HG03565 (cell line): Measurements from ENCODE around the gene KRTCAP2.
"Not testable (repeated sequence)": the region's sequence is repeated elsewhere in the genome, so short reads cannot be mapped to it uniquely, and the experiment has no call there.

Source experiments
- ATAC-seq: cut with Tn5 transposase; IDR thresholded peaks from one replicate; pipeline ENCODE4 v1.9.1; 2021; ENCODE audit warnings: mild to moderate bottlenecking, moderate library complexity; ENCODE audit not compliant: unreplicated experiment

Gene KRTCAP2

GRCh38 chr1:155172732-155173477 lies at the start of gene KRTCAP2:
Gene KRTCAP2 (minus strand): TSS chr1:155173304. CDS start chr1:155173224, 80 bp downstream.
- ATAC-seq = peak; percentile 52

DNA sequence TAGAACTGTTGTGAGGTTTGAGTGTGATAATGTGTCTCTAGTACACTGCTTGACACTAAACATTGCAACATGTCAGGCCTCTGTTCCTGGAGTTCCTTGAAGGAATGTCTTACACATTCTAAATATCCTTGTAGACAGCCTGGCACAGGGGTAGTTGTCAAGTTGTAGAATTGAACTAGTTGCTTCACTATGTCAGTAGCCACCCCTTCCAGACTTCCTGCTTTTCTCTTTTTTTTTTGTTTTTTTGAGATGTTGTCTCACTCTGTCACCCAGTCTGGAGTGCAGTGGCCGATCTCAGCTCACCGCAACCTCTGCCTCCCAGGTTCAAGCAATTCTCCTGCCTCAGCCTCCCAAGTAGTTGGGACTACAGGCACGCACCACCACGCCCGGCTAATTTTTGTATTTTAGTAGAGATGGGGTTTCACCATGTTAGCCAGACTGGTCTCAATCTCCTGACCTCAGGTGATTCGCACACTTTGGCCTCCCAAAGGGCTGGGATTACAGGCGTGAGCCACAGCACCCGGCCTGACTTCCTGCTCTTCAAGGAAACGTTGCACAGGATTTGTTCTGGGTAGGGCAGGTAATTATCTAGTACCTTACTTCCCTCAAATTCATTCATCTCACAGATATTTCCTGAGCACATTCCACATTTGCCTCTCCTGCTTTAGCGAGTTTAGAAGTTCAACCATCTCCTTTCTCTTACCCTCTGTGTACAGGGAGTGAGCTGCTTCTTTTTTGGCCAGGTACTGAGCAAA lies 47.3 kb upstream of the KRTCAP2 start:
- not testable (repeated sequence) for ATAC-seq

DNA sequence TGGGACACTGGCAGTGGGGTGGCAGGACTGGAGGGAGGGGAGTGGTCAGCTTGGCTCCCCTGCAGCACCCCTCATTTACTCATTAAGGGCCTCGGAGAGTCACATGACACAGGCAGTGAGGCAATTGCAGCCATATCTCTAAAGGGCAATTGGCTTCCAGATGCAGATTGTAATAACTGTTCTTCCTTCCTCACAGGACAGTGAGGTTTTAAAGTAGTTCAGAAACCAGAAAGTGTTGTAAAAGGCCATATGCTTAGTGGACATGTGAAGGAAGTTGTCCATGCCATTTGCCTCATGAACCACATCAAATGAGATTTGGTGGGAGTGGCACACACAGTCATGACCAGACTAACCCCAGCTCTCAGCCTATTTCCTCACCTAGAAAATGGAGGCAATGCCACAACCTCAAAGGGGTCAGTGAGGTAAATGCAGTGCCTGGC lies 46.5 kb upstream of the KRTCAP2 start:
- no peak for ATAC-seq

DNA sequence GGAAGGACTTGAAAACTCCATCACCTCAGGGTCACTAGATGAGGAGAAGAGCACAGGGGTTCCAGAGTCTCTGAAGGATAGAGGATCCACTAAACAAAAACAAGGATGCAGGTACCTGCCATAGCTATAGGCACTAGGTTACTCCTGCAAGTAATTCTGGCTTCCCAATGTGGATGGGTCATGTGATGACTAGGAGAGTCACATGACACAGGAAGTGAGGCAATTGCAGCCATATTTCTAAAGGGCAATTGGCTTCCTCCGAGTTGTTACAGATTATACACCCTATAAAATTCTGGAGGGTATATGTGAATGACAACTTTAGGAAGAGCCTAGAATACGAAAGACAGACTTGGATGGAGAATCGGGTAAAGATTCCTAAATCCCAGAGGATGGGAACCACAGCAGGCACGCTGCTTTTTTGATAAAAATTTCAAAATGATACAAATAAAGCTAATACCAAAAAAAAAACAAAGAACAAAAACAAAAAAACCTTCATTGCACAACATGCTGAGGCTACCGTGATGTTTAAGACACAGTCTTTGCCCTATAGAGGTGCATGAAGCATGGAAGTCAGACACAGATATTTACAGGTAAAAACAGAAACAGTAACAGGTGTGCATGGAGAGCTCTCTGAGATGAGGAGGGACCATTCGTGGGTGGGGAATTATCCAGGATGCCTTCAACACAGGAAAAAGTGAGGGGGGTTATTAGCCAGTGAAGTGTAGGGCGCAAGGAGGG lies 45.9 kb upstream of the KRTCAP2 start:
- ATAC-seq = no peak

GRCh38 chr1:155214702-155215101 lies 41.6 kb upstream of the KRTCAP2 start:
- not testable (repeated sequence) for ATAC-seq

DNA sequence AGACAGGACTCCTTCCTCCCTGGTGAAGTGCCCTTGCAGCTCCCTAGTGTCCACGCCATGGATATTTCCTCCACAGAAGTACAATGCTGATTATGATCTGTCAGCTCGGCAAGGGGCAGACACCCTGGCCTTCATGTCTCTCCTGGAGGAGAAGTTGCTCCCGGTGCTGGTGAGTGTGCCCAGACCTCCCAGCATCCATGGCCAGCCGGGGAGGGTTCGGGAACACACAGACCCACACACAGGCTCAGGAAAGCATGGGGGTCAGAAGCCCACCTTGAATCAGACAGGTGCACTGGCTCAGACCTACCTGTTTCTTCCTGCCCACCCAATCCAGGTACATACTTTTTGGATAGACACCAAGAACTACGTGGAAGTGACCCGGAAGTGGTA lies 38.9 kb upstream of the KRTCAP2 start:
- not testable (repeated sequence) for ATAC-seq

DNA sequence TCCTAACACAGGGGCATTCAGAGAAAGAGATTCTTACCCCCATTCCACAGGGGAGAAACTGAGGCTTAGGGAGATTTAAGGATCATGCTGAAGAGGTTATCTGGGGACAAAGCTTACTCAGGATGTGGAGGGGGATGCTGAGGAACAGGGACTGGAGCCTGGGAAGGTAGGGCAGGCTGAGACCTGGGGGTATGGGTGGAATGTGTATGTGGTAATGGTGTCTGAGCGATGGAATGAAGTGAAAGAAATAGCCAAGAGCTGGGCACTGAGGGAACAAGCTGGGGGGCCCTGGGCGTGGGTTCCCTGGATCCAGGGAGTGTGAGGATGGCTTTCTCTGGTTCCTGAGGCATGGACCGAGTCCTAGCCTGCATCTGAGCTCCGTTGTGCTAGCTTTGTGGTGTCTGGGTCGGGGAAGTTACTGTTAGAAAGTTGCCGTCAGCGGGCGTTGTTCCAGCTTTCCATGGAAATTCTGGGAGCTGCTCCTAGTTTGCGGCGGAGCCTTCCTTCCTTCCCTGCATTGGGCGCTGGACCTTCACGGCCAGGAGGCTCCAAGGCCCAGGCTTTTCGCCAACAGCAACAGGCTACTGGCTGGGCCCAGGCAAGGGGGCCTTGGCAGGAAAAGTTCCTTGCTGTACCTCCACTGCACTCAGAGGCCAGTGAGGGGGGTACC lies 38.4 kb upstream of the KRTCAP2 start:
- not testable (repeated sequence) for ATAC-seq

- no peak for ATAC-seq
Measured at GRCh38 chr1:155210314-155211104, 37.4 kb upstream of the KRTCAP2 start.

DNA sequence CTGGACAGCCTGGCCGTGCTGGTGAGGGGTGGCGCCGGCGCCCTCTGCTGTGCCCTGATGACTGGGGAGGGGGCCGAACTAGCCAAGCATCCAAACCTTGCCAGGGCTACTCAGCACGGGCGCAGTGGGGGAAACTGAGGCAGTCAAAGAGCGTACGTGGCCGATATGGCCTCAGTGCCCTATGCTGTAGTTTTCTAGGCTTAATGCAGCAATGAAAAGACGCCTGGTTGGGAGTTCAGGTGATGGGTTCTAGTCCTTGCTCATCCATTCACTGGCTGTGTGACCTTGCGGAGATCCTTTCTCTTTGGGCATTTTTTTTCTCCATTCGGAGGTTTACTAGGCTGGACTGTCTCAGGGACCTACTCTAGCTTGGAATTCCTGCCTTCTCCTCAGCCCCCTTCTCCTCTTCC lies 36.2 kb upstream of the KRTCAP2 start:
- ATAC-seq = no peak

DNA sequence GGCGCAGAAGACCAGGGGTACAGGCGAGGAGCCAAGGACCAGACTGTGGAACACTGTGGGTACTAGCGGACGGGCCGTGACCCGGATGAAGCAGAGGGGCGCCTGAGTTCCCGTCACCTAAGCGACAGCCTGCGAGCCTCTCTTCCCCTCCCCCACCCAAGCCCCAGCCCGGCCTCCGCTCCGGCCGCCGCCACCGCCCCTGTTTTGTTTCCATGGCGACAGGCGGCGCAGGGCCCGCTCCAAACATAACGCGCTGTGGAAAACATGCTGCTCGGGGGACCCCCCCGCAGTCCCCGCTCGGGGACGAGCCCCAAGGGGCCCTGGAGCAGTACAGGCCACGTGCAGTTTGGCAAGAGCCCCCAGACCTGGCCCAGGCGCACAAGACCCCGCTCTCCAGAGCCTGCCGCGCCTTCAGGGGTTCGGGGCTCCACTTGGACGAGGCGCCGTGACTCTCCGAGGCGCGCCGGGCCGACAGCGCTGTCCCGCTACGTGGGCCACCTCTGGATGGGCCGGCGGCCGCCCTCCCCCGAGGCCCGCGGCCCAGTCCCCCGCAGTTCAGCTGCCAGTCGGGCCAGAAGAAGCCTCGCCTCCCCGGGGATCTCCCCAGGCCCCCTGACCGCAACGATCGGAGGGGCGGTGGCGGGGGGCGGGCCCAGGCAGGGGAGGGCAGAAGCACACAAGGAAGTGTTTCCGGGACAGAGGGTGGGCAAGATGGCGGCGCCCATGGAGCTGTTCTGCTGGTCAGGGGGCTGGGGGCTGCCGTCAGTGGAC lies 35.6 kb upstream of the KRTCAP2 start, which contains the start of gene MTX1:
TSS of gene MTX1 (plus strand) at position 155 of the 771 bp plus-strand sequence. CDS start at position 265, 110 bp downstream.
- peak; percentile 51 for ATAC-seq

DNA sequence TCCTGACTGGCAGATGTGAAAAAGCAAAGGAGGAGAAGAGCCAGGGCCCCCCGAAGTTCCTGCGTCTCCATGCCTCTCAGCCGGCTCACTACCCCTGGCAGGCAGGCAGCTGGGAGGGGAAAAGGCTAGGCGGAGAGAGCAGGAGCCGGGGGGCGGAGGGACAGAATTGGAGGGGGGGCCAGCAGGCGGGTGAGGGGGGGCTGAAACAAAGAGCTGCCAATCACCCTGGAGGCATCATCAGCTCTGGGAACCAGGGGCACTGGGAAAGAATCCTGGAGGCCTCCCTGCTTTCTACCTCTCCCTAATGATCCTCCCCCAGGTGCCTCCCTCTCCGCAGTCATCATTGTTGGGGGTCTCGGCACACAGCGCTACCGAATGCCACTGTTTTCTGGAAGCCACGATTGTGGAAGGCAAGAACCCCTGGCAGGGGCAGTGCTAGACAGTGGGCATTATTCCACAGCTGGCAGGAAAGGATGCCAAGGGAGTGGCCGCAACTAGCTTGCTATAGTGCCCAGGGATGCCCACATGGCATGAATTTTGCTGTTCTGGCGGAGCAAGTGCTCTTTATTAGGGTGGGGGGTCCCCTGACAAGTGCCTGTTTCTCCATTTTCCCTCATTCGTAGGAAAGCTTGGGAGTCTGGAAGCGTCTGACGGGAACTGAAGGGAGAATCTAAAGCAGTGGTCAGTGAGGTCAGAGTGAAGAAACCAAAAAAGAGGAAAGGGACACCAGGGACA lies 34.9 kb upstream of the KRTCAP2 start, which contains the start of gene THBS3:
TSS of gene THBS3 (minus strand) at position 92 of the 735 bp plus-strand sequence. CDS start at position 71, 21 bp downstream.
- no peak for ATAC-seq

GRCh38 chr1:155206891-155207805 lies 34.0 kb upstream of the KRTCAP2 start:
- ATAC-seq = no peak

DNA sequence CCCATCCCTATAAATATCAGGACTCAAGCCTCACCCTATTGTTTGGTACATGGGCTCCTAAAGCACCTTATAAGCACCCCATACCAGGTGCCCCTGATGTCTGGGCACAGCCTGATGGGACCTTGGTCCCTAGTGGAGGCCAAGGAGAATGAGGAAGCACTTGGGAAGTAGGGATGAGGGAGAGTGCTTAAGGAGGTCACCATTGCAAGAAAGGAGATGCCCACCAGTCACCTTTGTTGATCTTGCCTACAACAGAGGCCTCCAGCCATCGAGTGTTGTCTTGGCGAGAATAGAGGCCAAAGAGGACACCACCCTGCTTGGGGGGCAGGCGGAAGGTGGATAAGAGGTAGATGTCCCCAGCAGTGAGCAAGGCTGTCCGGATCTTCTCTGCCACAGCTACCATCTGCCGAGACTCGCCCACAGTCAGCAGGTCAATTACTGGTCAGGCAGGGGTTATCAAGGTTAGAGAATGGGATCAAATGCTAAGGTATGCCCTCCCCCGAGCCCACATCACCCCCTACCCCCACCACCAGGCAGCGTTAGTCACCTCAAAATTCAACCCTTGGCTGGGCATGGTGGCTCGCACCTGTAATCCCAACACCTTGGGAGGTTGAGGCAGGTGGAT lies 33.0 kb upstream of the KRTCAP2 start:
- ATAC-seq = no peak

- ATAC-seq = no peak
Measured at GRCh38 chr1:155205035-155205434, 31.9 kb upstream of the KRTCAP2 start.

- ATAC-seq = no peak
Measured at GRCh38 chr1:155202731-155203515, 29.8 kb upstream of the KRTCAP2 start.

DNA sequence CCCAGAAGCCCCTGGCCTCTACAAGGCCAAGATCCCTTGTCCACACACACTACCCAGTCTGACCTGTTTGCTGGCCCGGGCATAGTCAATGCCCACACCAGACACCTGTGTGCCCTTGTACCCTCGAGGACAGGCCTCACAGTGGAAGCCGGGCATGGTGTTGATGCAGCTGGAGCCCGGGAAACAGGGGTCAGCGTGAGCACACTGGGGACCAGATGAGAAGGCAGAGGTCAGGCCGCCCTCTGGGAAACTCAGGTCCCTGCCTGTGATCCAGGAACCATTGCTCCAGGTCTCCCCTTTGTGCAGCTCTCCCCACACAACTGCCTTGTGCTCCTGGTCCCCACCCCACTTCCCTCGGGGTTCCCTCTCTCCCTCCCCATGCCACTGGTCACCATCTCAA lies 29.1 kb upstream of the KRTCAP2 start:
- no peak for ATAC-seq
